PC-9 (cell line): ENCODE results near the gene CSK.

Source experiments
- EZH2 ChIP-seq: fragments of 200-600 bp; sonication (generic); IDR thresholded peaks from 2 replicates; pipeline ENCODE4 v1.8.0; 2017; ENCODE audit warnings: antibody characterized with exemption, low read depth
- TF ChIP-seq, protein P1 (sequence below): fragments of 200-600 bp; sonication (generic); conservative IDR thresholded peaks from 2 replicates; pipeline ENCODE4 v1.6.1; 2017; ENCODE audit warnings: mixed run types, antibody characterized with exemption, mild to moderate bottlenecking, moderate library complexity

DNA sequence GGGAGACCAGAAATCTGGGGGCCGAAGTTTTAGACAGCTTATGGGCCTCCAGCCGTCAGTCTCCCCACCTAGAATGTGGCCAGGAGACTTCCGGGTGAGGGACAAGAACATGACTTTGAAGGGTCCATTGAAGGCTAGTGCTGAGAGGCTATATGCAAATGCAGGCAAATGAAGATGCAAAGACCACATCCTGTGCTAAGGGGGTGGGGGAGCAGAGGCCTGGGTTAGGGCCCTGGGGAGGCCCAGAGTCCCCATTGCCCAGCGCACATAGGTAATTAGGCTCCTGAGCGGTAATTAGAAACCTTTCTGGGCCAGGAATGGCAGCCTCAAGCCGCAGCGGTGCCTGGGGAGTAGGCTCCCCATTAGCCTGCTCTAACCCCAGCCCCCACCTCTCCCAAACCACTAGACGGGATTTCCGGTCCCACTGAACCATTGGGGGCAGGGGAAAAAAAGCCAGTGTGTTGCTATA is 6.8 kb downstream of the CSK start:
- TF ChIP-seq, protein P1, sequence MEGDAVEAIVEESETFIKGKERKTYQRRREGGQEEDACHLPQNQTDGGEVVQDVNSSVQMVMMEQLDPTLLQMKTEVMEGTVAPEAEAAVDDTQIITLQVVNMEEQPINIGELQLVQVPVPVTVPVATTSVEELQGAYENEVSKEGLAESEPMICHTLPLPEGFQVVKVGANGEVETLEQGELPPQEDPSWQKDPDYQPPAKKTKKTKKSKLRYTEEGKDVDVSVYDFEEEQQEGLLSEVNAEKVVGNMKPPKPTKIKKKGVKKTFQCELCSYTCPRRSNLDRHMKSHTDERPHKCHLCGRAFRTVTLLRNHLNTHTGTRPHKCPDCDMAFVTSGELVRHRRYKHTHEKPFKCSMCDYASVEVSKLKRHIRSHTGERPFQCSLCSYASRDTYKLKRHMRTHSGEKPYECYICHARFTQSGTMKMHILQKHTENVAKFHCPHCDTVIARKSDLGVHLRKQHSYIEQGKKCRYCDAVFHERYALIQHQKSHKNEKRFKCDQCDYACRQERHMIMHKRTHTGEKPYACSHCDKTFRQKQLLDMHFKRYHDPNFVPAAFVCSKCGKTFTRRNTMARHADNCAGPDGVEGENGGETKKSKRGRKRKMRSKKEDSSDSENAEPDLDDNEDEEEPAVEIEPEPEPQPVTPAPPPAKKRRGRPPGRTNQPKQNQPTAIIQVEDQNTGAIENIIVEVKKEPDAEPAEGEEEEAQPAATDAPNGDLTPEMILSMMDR: no peak
- no peak for TF ChIP-seq EZH2
